K562 (cell line): ENCODE data around the gene KCNMB2. TPM values are rescaled to one million over a fixed set of nuclear protein-coding genes. Genes with fewer than 3 reads are reported as not detected.

Experiments
- ATAC-seq: fragments of 200-7000 bp; cut with Tn5 transposase; 3 replicates; pipeline ENCODE4 v1.9.1; 2020; ENCODE audit warnings: moderate library complexity
- BruUV-seq: library from RNA; stranded (reverse); fragments of 400-500 nt; replicated peaks from 2 replicates; lab custom pipeline; 2021; lab: Mats Ljungman, UMichigan
- CTCF ChIA-PET: fragments of 300-600 bp; formaldehyde crosslinking; extraction: SDS; loops from one replicate; lab custom pipeline; 2021; ENCODE audit warnings: low intra/inter-chr PET ratio; lab: Yijun Ruan, JAX
- POLR2A ChIA-PET: fragments of 300-600, 350-650 bp; sonication (Branson Sonifier 250); formaldehyde crosslinking; extraction: SDS; loops from one replicate; lab custom pipeline; 2021; ENCODE audit warnings: antibody characterized with exemption, inconsistent platforms; lab: Yijun Ruan, JAX
- DNase-seq, 4 experiments: peaks; one replicate each; pipeline versions ENCODE4 v3.0.0 to v3.0.0-alpha.2; 2011 to 2018; ENCODE audit warnings: low spot score in 3 of 4, mixed read lengths in 3 of 4; ENCODE audit errors: extremely low read depth in 1 of 4
- FAIRE-seq: peaks from 2 replicates; lab custom pipeline; 2011; peaks lifted over from hg19 to GRCh38; lab: Jason Lieb, UNC
- H2AFZ ChIP-seq: 2 replicates; pipeline ENCODE4 v1.6.0; 2011; ENCODE audit warnings: low read depth, low read length, control low read depth, inconsistent platforms
- H3K27ac ChIP-seq: fragments of 200-600 bp; 3 replicates; pipeline ENCODE4 v1.8.0; 2011; ENCODE audit warnings: low read depth, mild to moderate bottlenecking, control low read depth, inconsistent platforms, low read length, moderate library complexity, mixed read lengths; ENCODE audit errors: extremely low read depth
- H3K27me3 ChIP-seq, 2 experiments: fragments of 300-600 bp in 1 of 2; 2 replicates in 1 of 2; 3 replicates in 1 of 2; pipeline versions ENCODE4 v1.6.0 to v1.8.0; 2011; ENCODE audit warnings: inconsistent platforms in 2 of 2, low read length in 2 of 2, mild to moderate bottlenecking in 1 of 2, mixed read lengths in 1 of 2, moderate library complexity in 1 of 2; ENCODE audit not compliant: control insufficient read depth in 2 of 2, insufficient read depth in 2 of 2
- H3K36me3 ChIP-seq: fragments of 300-600 bp; 3 replicates; pipeline ENCODE4 v1.8.0; 2011; ENCODE audit warnings: mild to moderate bottlenecking, low read length, inconsistent platforms; ENCODE audit not compliant: control insufficient read depth, insufficient read depth
- H3K4me1 ChIP-seq, 2 experiments: fragments of 200-600 bp in 1 of 2; replicated peaks in 1 of 2; 2 replicates in 1 of 2; 3 replicates in 1 of 2; pipeline versions ENCODE4 v1.5.1 to v1.8.0; 2011; ENCODE audit warnings: inconsistent platforms in 2 of 2, low read length in 2 of 2, mild to moderate bottlenecking in 1 of 2, mixed read lengths in 1 of 2, moderate library complexity in 1 of 2; ENCODE audit not compliant: control insufficient read depth in 2 of 2, insufficient read depth in 2 of 2
- H3K4me2 ChIP-seq: 2 replicates; pipeline ENCODE4 v1.6.1; 2011; ENCODE audit warnings: low read length, control low read depth, inconsistent platforms, mixed read lengths; ENCODE audit not compliant: insufficient read depth
- H3K4me3 ChIP-seq: fragments of 200-600 bp; sonication (generic), shearing (Covaris generic); 2 replicates; pipeline ENCODE4 v1.5.1; 2016; ENCODE audit warnings: control low read depth, inconsistent platforms
- H3K79me2 ChIP-seq: fragments of 200-600 bp; 3 replicates; pipeline ENCODE4 v1.8.0; 2011; ENCODE audit warnings: low read length, inconsistent platforms; ENCODE audit not compliant: control insufficient read depth, insufficient read depth
- H3K9ac ChIP-seq, 2 experiments: 2 replicates each; pipeline versions ENCODE4 v1.6.0 to v1.6.1; 2011; ENCODE audit warnings: low read depth in 2 of 2, low read length in 2 of 2, control low read depth in 1 of 2, inconsistent platforms in 1 of 2, mild to moderate bottlenecking in 1 of 2, mixed read lengths in 1 of 2; ENCODE audit not compliant: insufficient read depth in 1 of 2
- H3K9me1 ChIP-seq: one replicate; pipeline ENCODE4 v1.6.0; 2011; ENCODE audit warnings: inconsistent platforms, mild to moderate bottlenecking, low read length, moderate library complexity; ENCODE audit not compliant: control insufficient read depth, insufficient read depth
- H3K9me3 ChIP-seq: replicated peaks from 2 replicates; pipeline ENCODE4 v1.5.1; 2011; ENCODE audit warnings: low read depth, low read length, inconsistent platforms; ENCODE audit not compliant: control insufficient read depth, insufficient read depth
- H4K20me1 ChIP-seq: replicated peaks from 2 replicates; pipeline ENCODE4 v1.6.1; 2011; ENCODE audit warnings: low read length, inconsistent platforms, mixed read lengths; ENCODE audit not compliant: control insufficient read depth, insufficient read depth
- CHD1 ChIP-seq: fragments of 200-600 bp; sonication (generic); IDR thresholded peaks from one replicate; pipeline ENCODE4 v1.6.1; 2012; ENCODE audit warnings: mild to moderate bottlenecking, moderate library complexity, low read length, inconsistent platforms
- DMBX1 ChIP-seq: fragments of 250-450 bp; sonication (Bioruptor Pico); IDR thresholded peaks from 2 replicates; pipeline ENCODE4 v1.8.0; 2022; ENCODE audit warnings: inconsistent platforms, mild to moderate bottlenecking, moderate library complexity, borderline replicate concordance
- HMG20A ChIP-seq: fragments of 450-650 bp; formaldehyde crosslinking; conservative IDR thresholded peaks from 2 replicates; pipeline ENCODE4 v1.4.0; 2020; ENCODE audit warnings: mild to moderate bottlenecking, mixed read lengths
- IFI16 ChIP-seq: fragments of 250-450 bp; sonication (Bioruptor Pico); IDR thresholded peaks from 2 replicates; pipeline ENCODE4 v2.1.2; 2022; ENCODE audit warnings: mild to moderate bottlenecking, inconsistent platforms
- NCOA4 ChIP-seq: fragments of 450-650 bp; IDR thresholded peaks from 2 replicates; pipeline ENCODE4 v1.6.1; 2018; ENCODE audit warnings: mild to moderate bottlenecking; ENCODE audit not compliant: partially characterized antibody
- NFE2L1 ChIP-seq: fragments of 450-650 bp; IDR thresholded peaks from 2 replicates; pipeline ENCODE4 v1.6.1; 2016; ENCODE audit warnings: missing genetic modification characterization, low read depth, mild to moderate bottlenecking, missing compliant biosample characterization, moderate library complexity, borderline replicate concordance
- NR4A1 ChIP-seq, 2 experiments: fragments of 250-450 bp in 1 of 2; fragments of 450-650 bp in 1 of 2; sonication (Bioruptor Pico) in 1 of 2; IDR thresholded peaks; 2 replicates each; pipeline versions ENCODE4 v1.4.0 to v1.6.1; 2016 to 2020; ENCODE audit warnings: mild to moderate bottlenecking in 2 of 2, missing compliant biosample characterization in 1 of 2, missing genetic modification characterization in 1 of 2, moderate library complexity in 1 of 2
- POLR2AphosphoS5 ChIP-seq: IDR thresholded peaks from 2 replicates; pipeline ENCODE4 v1.6.1; 2011; ENCODE audit warnings: mild to moderate bottlenecking, low read depth, low read length, moderate library complexity; ENCODE audit not compliant: control insufficient read depth, insufficient read depth
- RB1 ChIP-seq: fragments of 450-650 bp; IDR thresholded peaks from 2 replicates; pipeline ENCODE4 v1.6.1; 2017; ENCODE audit warnings: low read depth, mild to moderate bottlenecking
- RCOR1 ChIP-seq, 2 experiments: IDR thresholded peaks; 2 replicates each; pipeline ENCODE4 v1.6.1; 2012; ENCODE audit warnings: low read depth in 2 of 2, low read length in 2 of 2, borderline replicate concordance in 1 of 2, improper control_type of control experiment in 1 of 2
- SMAD1 ChIP-seq: fragments of 150-350 bp; IDR thresholded peaks from 2 replicates; pipeline ENCODE4 v1.6.1; 2014; ENCODE audit warnings: low read length, low read depth; ENCODE audit not compliant: partially characterized antibody
- SMARCE1 ChIP-seq: fragments of 450-650 bp; IDR thresholded peaks from 2 replicates; pipeline ENCODE4 v1.7.1; 2016; ENCODE audit warnings: mild to moderate bottlenecking
- SUPT5H ChIP-seq: fragments of 450-650 bp; IDR thresholded peaks from 2 replicates; pipeline ENCODE4 v1.6.1; 2016
- ZC3H4 ChIP-seq: sonication (generic); formaldehyde crosslinking; IDR thresholded peaks from 2 replicates; pipeline ENCODE4 v1.9.0; 2021; ENCODE audit warnings: missing genetic modification reagents, borderline replicate concordance
- WGBS: fragments of 100-300 bp; shearing (Covaris generic); methylation state at CpG from one replicate; pipeline ENCODE4 v1.1.6; 2016; ENCODE audit warnings: low coverage, mixed read lengths; ENCODE audit not compliant: insufficient coverage; ENCODE audit errors: missing lambda C conversion rate; 5-methylcytosine and 5-hydroxymethylcytosine counted together
- in situ Hi-C: fragments of 300-500 bp; cut with MboI; formaldehyde crosslinking; loops from 4 replicates; pipeline ENCODE4 v1.15.0; 2018; ENCODE audit warnings: inconsistent platforms, mixed read lengths
- intact Hi-C: fragments of 100-400 bp; cut with micrococcal nuclease; formaldehyde crosslinking; loops from 2 replicates; pipeline ENCODE4 v1.14.2; 2022
- polyA plus RNA-seq, 8 experiments: library from polyadenylated mRNA; depleted of rRNA in 4 of 8; stranded (reverse) in 5 of 8; unstranded in 3 of 8; fragments of >200 nt; fragmentation: Nextera tagmentation in 2 of 8; fragmentation: Illumina TruSeq in 1 of 8; extraction: Ambion mirVana in 2 of 8; extraction: Trizol in 1 of 8; gene quantifications; 2 replicates each; pipeline versions ENCODE4 v1.2.1 to v1.2.3, GENCODE V29; 2011 to 2014; ENCODE audit warnings: inconsistent platforms in 1 of 8, missing spikeins in 1 of 8
- total RNA-seq, 7 experiments: library from RNA; depleted of rRNA in 6 of 7; stranded (reverse); fragments of >200 nt in 6 of 7; fragmentation: Illumina TruSeq in 2 of 7; extraction: Trizol in 2 of 7; gene quantifications; 2 replicates each; pipeline versions ENCODE4 v1.2.1 to v1.2.3, GENCODE V29; 2011 to 2021; ENCODE audit warnings: low replicate concordance in 1 of 7
- TF ChIP-seq, protein P1 (sequence below): IDR thresholded peaks from 2 replicates; pipeline ENCODE4 v1.6.1; 2011; ENCODE audit not compliant: insufficient read length; ENCODE audit errors: extremely low read depth

Gene KCNMB2
- total and polyA plus RNA-seq, 9 of the 15 experiments (the other 6 are each of a cell fraction or from before 2014, with no cell fraction given): 0.04 to 0.15 TPM; not detected in 7

DNA sequence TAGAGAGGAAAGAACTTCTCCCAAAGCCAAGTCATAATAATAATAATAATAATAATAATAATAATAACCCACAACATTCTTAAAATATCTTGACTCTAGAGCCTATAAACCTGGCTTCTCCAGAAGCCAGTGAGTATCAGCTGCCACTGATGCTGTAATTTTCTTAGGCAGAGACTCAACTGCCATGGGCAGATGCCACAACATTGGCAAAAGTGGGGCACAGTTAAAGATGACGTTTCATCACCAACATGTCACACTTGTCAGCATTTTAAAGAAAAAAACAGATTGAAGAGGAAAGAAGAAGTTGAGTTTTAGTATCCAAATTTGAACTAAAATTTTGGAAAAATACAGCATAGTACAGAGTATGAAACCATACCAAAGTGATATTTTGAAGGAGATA, 270.4 kb downstream of the KCNMB2 start:
- WGBS: 0% methylated on average over 1 of the region's 1 CpG
- H3K9me3 ChIP-seq: no peaks in the 10 kb centered on the region
- ATAC-seq: no peak

DNA sequence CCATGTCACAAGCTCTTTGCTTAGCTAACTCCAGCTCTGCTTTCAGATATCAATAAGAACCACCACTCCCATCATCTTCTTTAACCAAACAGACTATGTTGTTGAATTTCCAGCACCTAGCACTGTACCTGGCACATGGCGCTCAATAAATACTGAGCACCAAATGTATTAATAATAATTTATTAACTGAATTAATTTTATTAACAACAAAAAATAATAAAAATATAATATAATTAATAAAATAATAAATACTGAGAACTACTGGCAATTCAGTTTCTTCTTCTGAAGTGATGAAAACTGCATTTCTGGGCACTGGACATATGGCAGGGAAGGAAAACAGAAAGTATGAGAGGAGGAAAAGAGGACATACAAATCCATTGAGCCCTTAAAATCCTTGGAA, 271.5 kb downstream of the KCNMB2 start:
- no TSS peak for BruUV-seq
- CTCF ChIA-PET: no interaction called here

More for the DNA sequence above, 270.4 kb downstream of the KCNMB2 start:
- H3K4me1 ChIP-seq: no peaks in the 10 kb centered on the region
- no peak overlapping the region for H3K4me2 ChIP-seq
- H3K27ac ChIP-seq: no peak overlapping the region
- no peak overlapping the region for H2AFZ ChIP-seq
- no peak overlapping the region for H3K9ac ChIP-seq
- BruUV-seq: no TSS peak
- FAIRE-seq: no peak
- no peak overlapping the region for H3K4me3 ChIP-seq
- peaks cover 3% of the 10 kb centered on the region; the same call in 1 of the 2 replicates for H4K20me1 ChIP-seq
- DNase-seq: no peak
- ChIA-PET POLR2A (no interaction called here), CTCF (no interaction called here)
- in situ Hi-C loops (no loop called here), intact Hi-C loops (no loop called here)
- H3K36me3 ChIP-seq: no peaks in the 10 kb centered on the region
- H3K27me3 ChIP-seq: no peaks in the 10 kb centered on the region
- TF ChIP-seq ZC3H4 (CRISPR knock-in tag): no peak
- TF ChIP-seq, protein P1, sequence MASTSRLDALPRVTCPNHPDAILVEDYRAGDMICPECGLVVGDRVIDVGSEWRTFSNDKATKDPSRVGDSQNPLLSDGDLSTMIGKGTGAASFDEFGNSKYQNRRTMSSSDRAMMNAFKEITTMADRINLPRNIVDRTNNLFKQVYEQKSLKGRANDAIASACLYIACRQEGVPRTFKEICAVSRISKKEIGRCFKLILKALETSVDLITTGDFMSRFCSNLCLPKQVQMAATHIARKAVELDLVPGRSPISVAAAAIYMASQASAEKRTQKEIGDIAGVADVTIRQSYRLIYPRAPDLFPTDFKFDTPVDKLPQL: no peak
- TF ChIP-seq HMG20A (CRISPR knock-in tag): no peak
- no peak for TF ChIP-seq RB1
- no peak for TF ChIP-seq NCOA4
- no peak for TF ChIP-seq RCOR1 (IDR thresholded peaks at IDR 0.05; ENCODE audit: borderline replicate concordance in 1 of 2, low read depth in 2 of 2, low read length in 2 of 2)
- H3K9me1 ChIP-seq: no peaks in the 10 kb centered on the region
- H3K79me2 ChIP-seq: no peaks in the 10 kb centered on the region

More for the DNA sequence above, 271.5 kb downstream of the KCNMB2 start:
- no peaks in the 10 kb centered on the region for H3K9me3 ChIP-seq
- no peak for DNase-seq
- H4K20me1 ChIP-seq: peaks cover 3% of the 10 kb centered on the region; the same call in 1 of the 2 replicates
- intact Hi-C loops: no loop called here
- no peaks in the 10 kb centered on the region for H3K79me2 ChIP-seq
- in situ Hi-C loops: no loop called here
- no peak overlapping the region for H3K27ac ChIP-seq
- no peak for FAIRE-seq
- H3K4me2 ChIP-seq: no peak overlapping the region
- no peaks in the 10 kb centered on the region for H3K9me1 ChIP-seq
- POLR2A ChIA-PET: no interaction called here
- no peak overlapping the region for H3K9ac ChIP-seq
- TF ChIP-seq SUPT5H (no peak), POLR2AphosphoS5 (no peak), DMBX1 (CRISPR knock-in tag) (no peak), SMAD1 (no peak), IFI16 (CRISPR knock-in tag) (no peak), SMARCE1 (no peak), NR4A1 (CRISPR knock-in tag; IDR thresholded peaks at IDR 0.05) (no peak), NR4A1 (tag; IDR thresholded peaks at IDR 0.05) (no peak), CHD1 (no peak), NFE2L1 (tag) (no peak)
- WGBS: 7% methylated on average over 1 of the region's 1 CpG
- no peak for ATAC-seq
- H3K27me3 ChIP-seq: no peaks in the 10 kb centered on the region
- no peak overlapping the region for H3K4me3 ChIP-seq
- no peaks in the 10 kb centered on the region for H3K4me1 ChIP-seq
- no peak overlapping the region for H2AFZ ChIP-seq
- H3K36me3 ChIP-seq: no peaks in the 10 kb centered on the region
